ENCODE data around the gene FRK. TPM values are rescaled to one million over a fixed set of nuclear protein-coding genes. Genes with fewer than 3 reads are reported as not detected.

FRK gene
- total RNA-seq, 2 donors from 2014 or later: 7.9 to 9.1 TPM

GRCh38 chr6:116072368-116072767, 11.7 kb upstream of the FRK start:
- 32 to 44% methylated on average over 1 of the region's 1 CpG for WGBS, 2 donors
- TF ChIP-seq POLR2A (IDR thresholded peaks at IDR 0.05): no peak
- TF ChIP-seq CTCF (IDR thresholded peaks at IDR 0.05): no peak
- H3K9me3 ChIP-seq: no peaks in the 10 kb centered on the region

GRCh38 chr6:116070616-116071389, 10.1 kb upstream of the FRK start:
- no peak for ATAC-seq
- TF ChIP-seq POLR2A (IDR thresholded peaks at IDR 0.05) (no peak), CTCF (IDR thresholded peaks at IDR 0.05) (no peak)

More at GRCh38 chr6:116072368-116072767, 11.7 kb upstream of the FRK start:
- Histone ChIP-seq H3K27ac (no peak overlapping the region), H3K27me3 (no peaks in the 10 kb centered on the region), H3K36me3 (replicated peaks in 1 of 2; ENCODE audit: insufficient read depth in 1 of 2, low read depth in 2 of 2) (no peaks in the 10 kb centered on the region), H3K4me1 (no peaks in the 10 kb centered on the region), H3K4me3 (no peak overlapping the region)
- intact Hi-C loops (cut with DNase I): no loop called here
- ATAC-seq (no peak), DNase-seq (no peak)

GRCh38 chr6:116070101-116070500, 9.4 kb upstream of the FRK start:
- no peaks in the 10 kb centered on the region for H3K9me3 ChIP-seq
- ATAC-seq (no peak), DNase-seq (no peak)
- H3K27me3 ChIP-seq: no peaks in the 10 kb centered on the region
- H3K4me3 ChIP-seq: no peak overlapping the region
- 91 to 98% methylated on average over 1 of the region's 1 CpG for WGBS, 2 donors
- no peaks in the 10 kb centered on the region for H3K4me1 ChIP-seq
- no peak for TF ChIP-seq CTCF (IDR thresholded peaks at IDR 0.05)
- TF ChIP-seq POLR2A (IDR thresholded peaks at IDR 0.05): no peak
- intact Hi-C loops (cut with DNase I): no loop called here
- H3K27ac ChIP-seq: no peak overlapping the region
- H3K36me3 ChIP-seq (replicated peaks in 1 of 2; ENCODE audit: insufficient read depth in 1 of 2, low read depth in 2 of 2): no peaks in the 10 kb centered on the region

More at GRCh38 chr6:116070616-116071389, 10.1 kb upstream of the FRK start:
- intact Hi-C loops (cut with DNase I): no loop called here
- Histone ChIP-seq H3K27ac (no peak overlapping the region), H3K36me3 (replicated peaks in 1 of 2; ENCODE audit: insufficient read depth in 1 of 2, low read depth in 2 of 2) (no peaks in the 10 kb centered on the region), H3K27me3 (no peaks in the 10 kb centered on the region), H3K4me3 (no peak overlapping the region), H3K9me3 (no peaks in the 10 kb centered on the region), H3K4me1 (no peaks in the 10 kb centered on the region)
- WGBS, 2 donors: 68 to 70% methylated on average over 2 of the region's 2 CpGs
- no peak for DNase-seq

- DNase-seq (no peak), ATAC-seq (no peak)
- Histone ChIP-seq H3K9me3 (no peaks in the 10 kb centered on the region), H3K27ac (no peak overlapping the region), H3K27me3 (no peaks in the 10 kb centered on the region), H3K4me1 (peaks cover 2% of the 10 kb centered on the region), H3K36me3 (replicated peaks in 1 of 2; ENCODE audit: insufficient read depth in 1 of 2, low read depth in 2 of 2) (no peaks in the 10 kb centered on the region), H3K4me3 (no peak overlapping the region)
- intact Hi-C loops (cut with DNase I): no loop called here
- WGBS, 2 donors: 78 to 90% methylated on average over 2 of the region's 2 CpGs
- TF ChIP-seq POLR2A (IDR thresholded peaks at IDR 0.05): no peak
- no peak for TF ChIP-seq CTCF (IDR thresholded peaks at IDR 0.05)
Measured at GRCh38 chr6:116066789-116067188, 6.1 kb upstream of the FRK start.

- H3K4me3 ChIP-seq: no peak overlapping the region
- H3K4me1 ChIP-seq: peaks cover 12% of the 10 kb centered on the region
- H3K9me3 ChIP-seq: no peaks in the 10 kb centered on the region
- H3K36me3 ChIP-seq (replicated peaks in 1 of 2; ENCODE audit: insufficient read depth in 1 of 2, low read depth in 2 of 2): no peaks in the 10 kb centered on the region
- ATAC-seq (no peak), DNase-seq (no peak)
- no peak for TF ChIP-seq CTCF (IDR thresholded peaks at IDR 0.05)
- TF ChIP-seq POLR2A (IDR thresholded peaks at IDR 0.05): no peak
- H3K27ac ChIP-seq: no peak overlapping the region
- intact Hi-C loops (cut with DNase I): no loop called here
- H3K27me3 ChIP-seq: no peaks in the 10 kb centered on the region
Measured at GRCh38 chr6:116064666-116065065, 4.0 kb upstream of the FRK start.
